Astrocyte (in vitro differentiated cells and primary cell): Measurements from ENCODE around the gene SPSB2. TPM values are rescaled to one million over a fixed set of nuclear protein-coding genes. Genes with fewer than 3 reads are reported as not detected.

Experiments
- DNase-seq: peaks from one replicate; pipeline ENCODE4 v3.0.0-alpha.2; 2010; ENCODE audit warnings: low read depth
- FAIRE-seq: peaks from 2 replicates; lab custom pipeline; 2011; peaks lifted over from hg19 to GRCh38; lab: Jason Lieb, UNC
- H2AFZ ChIP-seq: 2 replicates; pipeline ENCODE4 v1.6.0; 2012; ENCODE audit warnings: low read depth, low read length, inconsistent platforms
- H3K27ac ChIP-seq: 2 replicates; pipeline ENCODE4 v1.5.1; 2011; ENCODE audit warnings: low read depth, low read length, inconsistent platforms
- H3K27me3 ChIP-seq: 2 replicates; pipeline ENCODE4 v1.6.0; 2011; ENCODE audit warnings: low read length, inconsistent platforms; ENCODE audit not compliant: insufficient read depth
- H3K36me3 ChIP-seq: 2 replicates; pipeline ENCODE4 v1.5.1; 2011; ENCODE audit warnings: low read length, inconsistent platforms; ENCODE audit not compliant: insufficient read depth
- H3K4me1 ChIP-seq: 2 replicates; pipeline ENCODE4 v1.5.1; 2011; ENCODE audit warnings: low read length, inconsistent platforms; ENCODE audit not compliant: insufficient read depth
- H3K4me2 ChIP-seq: 2 replicates; pipeline ENCODE4 v1.6.0; 2012; ENCODE audit warnings: low read length, inconsistent platforms
- H3K4me3 ChIP-seq: 2 replicates; pipeline ENCODE4 v1.5.1; 2011; ENCODE audit warnings: low read depth, mild to moderate bottlenecking, low read length, inconsistent platforms; ENCODE audit not compliant: insufficient read depth
- H3K79me2 ChIP-seq: 2 replicates; pipeline ENCODE4 v1.6.0; 2012; ENCODE audit warnings: mild to moderate bottlenecking, low read length, inconsistent platforms; ENCODE audit not compliant: insufficient read depth
- H3K9ac ChIP-seq: 2 replicates; pipeline ENCODE4 v1.6.0; 2012; ENCODE audit warnings: mild to moderate bottlenecking, low read length, inconsistent platforms
- H3K9me3 ChIP-seq: 2 replicates; pipeline ENCODE4 v1.5.1; 2012; ENCODE audit warnings: low read depth, mild to moderate bottlenecking, low read length, inconsistent platforms; ENCODE audit not compliant: insufficient read depth
- H4K20me1 ChIP-seq: 2 replicates; pipeline ENCODE4 v1.6.0; 2012; ENCODE audit warnings: low read length, inconsistent platforms; ENCODE audit not compliant: insufficient read depth
- H3K27ac Mint-ChIP-seq: one replicate; pipeline ENCODE4 v1.8.0; 2021; ENCODE audit warnings: mild to moderate bottlenecking, mixed read lengths; ENCODE audit not compliant: unreplicated experiment
- H3K27me3 Mint-ChIP-seq: one replicate; pipeline ENCODE4 v1.8.0; 2021; ENCODE audit warnings: low read depth, mixed read lengths; ENCODE audit not compliant: unreplicated experiment
- H3K36me3 Mint-ChIP-seq: one replicate; pipeline ENCODE4 v1.8.0; 2021; ENCODE audit warnings: low read depth, mixed read lengths; ENCODE audit not compliant: unreplicated experiment
- H3K4me1 Mint-ChIP-seq: one replicate; pipeline ENCODE4 v1.8.0; 2021; ENCODE audit warnings: low read depth, mixed read lengths; ENCODE audit not compliant: unreplicated experiment
- H3K4me3 Mint-ChIP-seq: one replicate; pipeline ENCODE4 v1.8.0; 2021; ENCODE audit warnings: mild to moderate bottlenecking, moderate library complexity, mixed read lengths; ENCODE audit not compliant: unreplicated experiment
- H3K9me3 Mint-ChIP-seq: one replicate; pipeline ENCODE4 v1.8.0; 2021; ENCODE audit warnings: mild to moderate bottlenecking, mixed read lengths; ENCODE audit not compliant: unreplicated experiment
- CTCF ChIP-seq: IDR thresholded peaks from 2 replicates; pipeline ENCODE4 v1.5.1; 2011; ENCODE audit warnings: low read depth, mild to moderate bottlenecking, inconsistent platforms, low read length, moderate library complexity; ENCODE audit not compliant: insufficient read depth
- EZH2 ChIP-seq: IDR thresholded peaks from 2 replicates; pipeline ENCODE4 v1.6.1; 2012; ENCODE audit warnings: mild to moderate bottlenecking, low read length, inconsistent platforms; ENCODE audit not compliant: insufficient read depth
- total RNA-seq: library from RNA; stranded (reverse); gene quantifications from 2 replicates; pipeline ENCODE4 v1.2.1, GENCODE V29; 2021

The SPSB2 gene
- total RNA-seq, 1 donor from 2014 or later: 4.9 TPM

DNA sequence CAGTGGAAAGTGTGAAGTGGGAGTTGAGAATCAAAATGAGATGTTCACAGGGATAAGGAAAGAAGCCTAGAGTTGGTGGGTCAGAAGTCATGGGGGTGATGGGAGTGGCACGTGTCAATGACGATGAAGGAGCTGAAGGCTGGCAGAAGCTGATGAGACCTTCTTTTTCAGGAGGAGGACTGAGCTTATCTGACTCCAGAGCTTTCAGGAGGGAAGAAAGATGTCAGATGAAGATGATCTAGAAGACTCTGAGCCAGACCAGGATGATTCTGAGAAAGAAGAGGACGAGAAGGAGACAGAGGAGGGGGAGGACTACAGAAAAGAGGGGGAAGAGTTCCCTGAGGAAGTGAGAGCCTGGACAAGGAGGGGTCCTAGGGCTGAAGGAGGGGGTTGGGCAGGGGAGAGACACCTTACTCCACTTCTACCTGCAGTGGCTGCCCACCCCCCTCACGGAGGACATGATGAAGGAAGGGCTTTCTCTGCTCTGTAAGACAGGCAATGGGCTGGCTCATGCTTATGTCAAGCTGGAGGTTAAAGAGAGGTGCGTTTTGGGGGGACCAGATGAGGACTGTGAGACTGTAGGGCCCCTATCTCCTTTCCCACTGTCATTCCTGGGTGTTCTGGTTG is 32.4 kb upstream of the SPSB2 start:
- Histone ChIP-seq H3K9me3 (no peaks in the 10 kb centered on the region), H3K4me1 (peaks cover 6% of the 10 kb centered on the region), H3K4me3 (peak overlapping the region; percentile 66), H3K79me2 (no peaks in the 10 kb centered on the region), H3K9ac (peak overlapping the region; percentile 84), H3K27ac (no peak overlapping the region), H4K20me1 (no peaks in the 10 kb centered on the region), H2AFZ (no peak overlapping the region), H3K36me3 (no peaks in the 10 kb centered on the region), H3K4me2 (peak overlapping the region; percentile 92), H3K27me3 (no peaks in the 10 kb centered on the region)
- FAIRE-seq: peak; percentile 23
- no peak overlapping the region for H3K27ac Mint-ChIP-seq
- no peaks in the 10 kb centered on the region for H3K27me3 Mint-ChIP-seq
- TF ChIP-seq EZH2: no peak
- TF ChIP-seq CTCF: no peak
- H3K9me3 Mint-ChIP-seq: no peaks in the 10 kb centered on the region
- H3K4me1 Mint-ChIP-seq: no peaks in the 10 kb centered on the region
- no peaks in the 10 kb centered on the region for H3K36me3 Mint-ChIP-seq
- DNase-seq: no peak
- no peak overlapping the region for H3K4me3 Mint-ChIP-seq

- Mint-ChIP-seq H3K4me3 (no peak within 1 kb of the TSS), H3K27me3 (no peaks in the 10 kb centered on the region), H3K4me1 (no peaks in the 10 kb centered on the region), H3K27ac (no peak within 1 kb of the TSS), H3K36me3 (no peaks in the 10 kb centered on the region), H3K9me3 (no peaks in the 10 kb centered on the region)
- H3K4me2 ChIP-seq: peak within 1 kb of the TSS; percentile 92
- H2AFZ ChIP-seq: peak within 1 kb of the TSS; percentile 78
- H3K4me1 ChIP-seq: peaks cover 6% of the 10 kb centered on the region
- H3K79me2 ChIP-seq: no peaks in the 10 kb centered on the region
- H3K36me3 ChIP-seq: no peaks in the 10 kb centered on the region
- H4K20me1 ChIP-seq: no peaks in the 10 kb centered on the region
- H3K9ac ChIP-seq: peak within 1 kb of the TSS; percentile 84
- no peaks in the 10 kb centered on the region for H3K27me3 ChIP-seq
- FAIRE-seq (peak; percentile 95), DNase-seq (peak; percentile 87)
- no peaks in the 10 kb centered on the region for H3K9me3 ChIP-seq
- TF ChIP-seq EZH2: no peak
- no peak for TF ChIP-seq CTCF
- H3K27ac ChIP-seq: peak within 1 kb of the TSS; percentile 54
- peak within 1 kb of the TSS; percentile 66 for H3K4me3 ChIP-seq
Observed at GRCh38 chr12:6904280-6905276, 31.5 kb upstream of the SPSB2 start, which contains the start of gene LRRC23. Gene LRRC23 (plus strand): TSS chr12:6904822. CDS start chr12:6905634, 812 bp downstream.
